ENCODE data around the gene SPANXC.

DNA sequence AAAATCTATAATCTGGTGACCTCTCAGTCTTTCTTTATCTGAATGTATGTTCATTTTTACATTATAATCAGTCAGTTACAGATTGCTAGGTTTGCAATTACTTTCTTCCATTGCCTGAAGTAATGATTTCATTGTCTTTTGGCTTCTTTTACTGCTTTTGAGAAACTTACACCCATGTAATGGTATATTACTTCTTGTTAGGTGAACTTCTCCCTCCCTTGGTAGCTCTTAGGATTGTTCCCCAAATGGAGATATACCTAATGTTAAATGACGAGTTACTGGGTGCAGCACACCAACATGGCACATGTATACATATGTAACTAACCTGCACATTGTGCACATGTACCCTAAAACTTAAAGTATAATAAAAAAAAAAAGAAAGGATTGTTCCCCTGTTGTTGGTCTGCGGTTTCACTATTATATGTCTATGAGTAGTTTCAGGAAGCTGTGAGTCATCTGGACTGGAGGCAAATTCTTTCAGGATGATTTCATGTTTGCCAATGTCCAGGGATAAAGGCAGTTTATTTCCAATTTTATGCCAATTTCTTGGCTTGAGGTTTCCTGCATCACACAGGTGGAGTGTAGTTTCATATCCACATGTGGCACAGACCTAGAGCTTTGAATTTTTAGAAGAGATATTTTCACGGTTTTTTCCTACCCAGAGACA lies 21.8 kb downstream of the SPANXC start:
- no peak for TF ChIP-seq EP300 (conservative IDR thresholded peaks at IDR 0.05; ENCODE audit: poor library complexity, severe bottlenecking)
- TF ChIP-seq, protein P1, sequence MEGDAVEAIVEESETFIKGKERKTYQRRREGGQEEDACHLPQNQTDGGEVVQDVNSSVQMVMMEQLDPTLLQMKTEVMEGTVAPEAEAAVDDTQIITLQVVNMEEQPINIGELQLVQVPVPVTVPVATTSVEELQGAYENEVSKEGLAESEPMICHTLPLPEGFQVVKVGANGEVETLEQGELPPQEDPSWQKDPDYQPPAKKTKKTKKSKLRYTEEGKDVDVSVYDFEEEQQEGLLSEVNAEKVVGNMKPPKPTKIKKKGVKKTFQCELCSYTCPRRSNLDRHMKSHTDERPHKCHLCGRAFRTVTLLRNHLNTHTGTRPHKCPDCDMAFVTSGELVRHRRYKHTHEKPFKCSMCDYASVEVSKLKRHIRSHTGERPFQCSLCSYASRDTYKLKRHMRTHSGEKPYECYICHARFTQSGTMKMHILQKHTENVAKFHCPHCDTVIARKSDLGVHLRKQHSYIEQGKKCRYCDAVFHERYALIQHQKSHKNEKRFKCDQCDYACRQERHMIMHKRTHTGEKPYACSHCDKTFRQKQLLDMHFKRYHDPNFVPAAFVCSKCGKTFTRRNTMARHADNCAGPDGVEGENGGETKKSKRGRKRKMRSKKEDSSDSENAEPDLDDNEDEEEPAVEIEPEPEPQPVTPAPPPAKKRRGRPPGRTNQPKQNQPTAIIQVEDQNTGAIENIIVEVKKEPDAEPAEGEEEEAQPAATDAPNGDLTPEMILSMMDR (IDR thresholded peaks at IDR 0.05; ENCODE audit: poor library complexity, severe bottlenecking): no peak
- TF ChIP-seq MXI1 (conservative IDR thresholded peaks at IDR 0.05; ENCODE audit: poor library complexity, severe bottlenecking): no peak
- TF ChIP-seq RAD21 (conservative IDR thresholded peaks at IDR 0.05): no peak
- TF ChIP-seq TAF1 (IDR thresholded peaks at IDR 0.05; ENCODE audit: low read depth): no peak
- TF ChIP-seq, protein P2, sequence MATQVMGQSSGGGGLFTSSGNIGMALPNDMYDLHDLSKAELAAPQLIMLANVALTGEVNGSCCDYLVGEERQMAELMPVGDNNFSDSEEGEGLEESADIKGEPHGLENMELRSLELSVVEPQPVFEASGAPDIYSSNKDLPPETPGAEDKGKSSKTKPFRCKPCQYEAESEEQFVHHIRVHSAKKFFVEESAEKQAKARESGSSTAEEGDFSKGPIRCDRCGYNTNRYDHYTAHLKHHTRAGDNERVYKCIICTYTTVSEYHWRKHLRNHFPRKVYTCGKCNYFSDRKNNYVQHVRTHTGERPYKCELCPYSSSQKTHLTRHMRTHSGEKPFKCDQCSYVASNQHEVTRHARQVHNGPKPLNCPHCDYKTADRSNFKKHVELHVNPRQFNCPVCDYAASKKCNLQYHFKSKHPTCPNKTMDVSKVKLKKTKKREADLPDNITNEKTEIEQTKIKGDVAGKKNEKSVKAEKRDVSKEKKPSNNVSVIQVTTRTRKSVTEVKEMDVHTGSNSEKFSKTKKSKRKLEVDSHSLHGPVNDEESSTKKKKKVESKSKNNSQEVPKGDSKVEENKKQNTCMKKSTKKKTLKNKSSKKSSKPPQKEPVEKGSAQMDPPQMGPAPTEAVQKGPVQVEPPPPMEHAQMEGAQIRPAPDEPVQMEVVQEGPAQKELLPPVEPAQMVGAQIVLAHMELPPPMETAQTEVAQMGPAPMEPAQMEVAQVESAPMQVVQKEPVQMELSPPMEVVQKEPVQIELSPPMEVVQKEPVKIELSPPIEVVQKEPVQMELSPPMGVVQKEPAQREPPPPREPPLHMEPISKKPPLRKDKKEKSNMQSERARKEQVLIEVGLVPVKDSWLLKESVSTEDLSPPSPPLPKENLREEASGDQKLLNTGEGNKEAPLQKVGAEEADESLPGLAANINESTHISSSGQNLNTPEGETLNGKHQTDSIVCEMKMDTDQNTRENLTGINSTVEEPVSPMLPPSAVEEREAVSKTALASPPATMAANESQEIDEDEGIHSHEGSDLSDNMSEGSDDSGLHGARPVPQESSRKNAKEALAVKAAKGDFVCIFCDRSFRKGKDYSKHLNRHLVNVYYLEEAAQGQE (IDR thresholded peaks at IDR 0.05; ENCODE audit: borderline replicate concordance): no peak
- TF ChIP-seq EZH2 (IDR thresholded peaks at IDR 0.05; ENCODE audit: borderline replicate concordance, insufficient read depth, low read length, poor library complexity, severe bottlenecking): no peak
- no peak for TF ChIP-seq POLR2AphosphoS5 (IDR thresholded peaks at IDR 0.05)
- TF ChIP-seq SMC3 (conservative IDR thresholded peaks at IDR 0.05; ENCODE audit: poor library complexity): no peak
